Measurements from ENCODE around the gene ACSL5. TPM values are rescaled to one million over a fixed set of nuclear protein-coding genes. Genes with fewer than 3 reads are reported as not detected.
"Not testable (repeated sequence)": the region's sequence is repeated elsewhere in the genome, so short reads cannot be mapped to it uniquely, and the experiment has no call there.

The ACSL5 gene
- total RNA-seq, 1 donor from 2014 or later, result not detected

DNA sequence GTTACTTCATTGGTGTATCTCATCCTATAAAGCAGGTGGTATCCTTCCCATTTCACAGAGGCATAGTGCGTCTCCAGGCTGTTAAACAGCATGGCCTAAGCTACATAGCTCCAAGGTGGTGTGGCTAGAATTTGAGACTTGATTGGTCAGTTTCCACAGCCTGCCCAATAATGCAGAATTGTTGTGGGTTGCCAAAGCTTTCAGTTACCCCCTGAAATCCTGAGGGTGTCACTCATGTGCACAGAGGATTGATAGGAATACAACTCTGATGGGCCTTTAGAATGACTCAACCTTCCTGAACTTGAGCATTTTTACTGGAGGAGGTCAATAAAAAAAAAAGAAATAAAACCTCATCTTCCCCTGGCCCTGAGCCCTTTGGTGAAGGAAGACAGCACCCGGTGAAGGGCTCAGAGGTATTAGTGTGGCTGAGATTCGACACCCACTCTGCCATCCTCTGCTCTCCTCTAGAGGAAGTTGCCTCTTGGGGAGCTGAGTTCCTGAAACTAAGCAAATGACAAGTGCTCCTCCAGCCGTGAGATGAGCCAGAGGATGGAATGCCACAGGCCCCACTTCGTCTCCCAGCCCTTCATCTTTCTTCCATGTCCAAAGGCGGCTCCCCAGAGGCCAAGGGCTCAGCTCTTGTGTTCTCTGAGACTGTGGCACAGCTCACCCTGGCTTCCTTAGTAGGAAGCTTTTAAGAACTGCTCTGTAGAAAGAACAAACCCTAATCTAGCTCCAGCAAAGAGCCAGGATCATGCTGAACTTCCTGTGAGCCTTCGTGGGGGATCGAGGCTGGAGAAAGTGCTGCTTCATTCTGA is 1.0 kb downstream of the ACSL5 start:
- Mint-ChIP-seq H3K4me1 (no peaks in the 10 kb centered on the region), H3K27ac (no peak overlapping the region), H3K4me3 (no peak overlapping the region), H3K9me3 (peaks cover 4% of the 10 kb centered on the region), H3K36me3 (no peaks in the 10 kb centered on the region), H3K27me3 (ENCODE audit: low read depth) (peaks cover 2% of the 10 kb centered on the region)
- TF ChIP-seq, protein P1, sequence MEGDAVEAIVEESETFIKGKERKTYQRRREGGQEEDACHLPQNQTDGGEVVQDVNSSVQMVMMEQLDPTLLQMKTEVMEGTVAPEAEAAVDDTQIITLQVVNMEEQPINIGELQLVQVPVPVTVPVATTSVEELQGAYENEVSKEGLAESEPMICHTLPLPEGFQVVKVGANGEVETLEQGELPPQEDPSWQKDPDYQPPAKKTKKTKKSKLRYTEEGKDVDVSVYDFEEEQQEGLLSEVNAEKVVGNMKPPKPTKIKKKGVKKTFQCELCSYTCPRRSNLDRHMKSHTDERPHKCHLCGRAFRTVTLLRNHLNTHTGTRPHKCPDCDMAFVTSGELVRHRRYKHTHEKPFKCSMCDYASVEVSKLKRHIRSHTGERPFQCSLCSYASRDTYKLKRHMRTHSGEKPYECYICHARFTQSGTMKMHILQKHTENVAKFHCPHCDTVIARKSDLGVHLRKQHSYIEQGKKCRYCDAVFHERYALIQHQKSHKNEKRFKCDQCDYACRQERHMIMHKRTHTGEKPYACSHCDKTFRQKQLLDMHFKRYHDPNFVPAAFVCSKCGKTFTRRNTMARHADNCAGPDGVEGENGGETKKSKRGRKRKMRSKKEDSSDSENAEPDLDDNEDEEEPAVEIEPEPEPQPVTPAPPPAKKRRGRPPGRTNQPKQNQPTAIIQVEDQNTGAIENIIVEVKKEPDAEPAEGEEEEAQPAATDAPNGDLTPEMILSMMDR (IDR thresholded peaks at IDR 0.05; ENCODE audit: unreplicated experiment), result no peak
- no peak for DNase-seq (ENCODE audit: low spot score in 2 of 2, unreplicated experiment in 2 of 2)

DNA sequence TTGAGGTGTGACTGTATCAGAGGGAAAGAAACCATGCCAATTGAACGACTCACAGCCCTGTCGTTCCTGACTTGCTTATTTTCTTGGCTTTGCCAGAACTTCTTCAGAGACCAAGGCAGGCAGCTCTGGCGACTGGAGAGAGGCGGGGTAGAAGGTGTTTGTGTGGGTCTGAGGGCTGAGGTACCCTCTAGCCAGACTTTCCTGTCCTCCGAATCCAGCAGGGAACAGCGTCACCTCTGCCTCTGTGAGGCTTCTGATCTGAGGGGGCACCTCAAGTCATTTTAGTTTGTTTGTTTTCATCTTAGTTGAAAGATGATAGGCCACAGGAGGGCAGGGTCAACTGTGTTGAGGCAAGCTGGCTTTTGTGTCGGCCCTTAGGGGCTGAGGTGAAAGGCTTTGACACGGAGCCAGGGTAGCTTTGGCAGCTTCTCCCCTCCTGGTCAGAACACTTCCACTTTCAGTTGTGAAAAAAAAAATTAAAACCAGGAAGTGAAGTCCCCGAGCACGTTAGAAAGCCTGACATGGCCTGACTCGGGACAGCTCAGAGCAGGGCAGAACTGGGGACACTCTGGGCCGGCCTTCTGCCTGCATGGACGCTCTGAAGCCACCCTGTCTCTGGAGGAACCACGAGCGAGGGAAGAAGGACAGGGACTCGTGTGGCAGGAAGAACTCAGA is 1.9 kb downstream of the ACSL5 start:
- no peak overlapping the region for H3K27ac Mint-ChIP-seq

DNA sequence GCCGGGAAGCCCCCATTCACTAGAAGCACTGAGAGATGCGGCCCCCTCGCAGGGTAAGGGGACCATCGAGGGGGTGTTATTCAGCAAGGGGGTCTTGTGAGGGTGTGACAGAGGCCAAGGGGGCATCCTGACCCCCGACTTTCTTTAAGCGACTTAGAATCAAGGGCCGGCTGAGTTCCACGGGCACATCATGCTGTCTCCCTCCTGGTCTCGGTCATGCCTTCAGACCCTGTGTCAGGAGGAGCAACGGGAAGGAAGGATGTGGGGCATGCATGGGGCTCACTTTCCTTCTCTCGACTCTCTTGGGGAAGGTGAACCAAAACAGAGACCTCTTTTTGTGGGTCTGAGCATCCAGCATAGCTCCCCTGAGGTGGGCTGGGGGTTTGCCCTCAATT is 2.5 kb downstream of the ACSL5 start:
- H3K27ac Mint-ChIP-seq, result no peak overlapping the region
- TF ChIP-seq, protein P1 (IDR thresholded peaks at IDR 0.05; ENCODE audit: unreplicated experiment), result no peak

More for the DNA sequence above, 1.9 kb downstream of the ACSL5 start:
- no peak for DNase-seq (ENCODE audit: low spot score in 2 of 2, unreplicated experiment in 2 of 2)
- peaks cover 4% of the 10 kb centered on the region for H3K9me3 Mint-ChIP-seq
- no peaks in the 10 kb centered on the region for H3K36me3 Mint-ChIP-seq
- H3K27me3 Mint-ChIP-seq (ENCODE audit: low read depth), result peaks cover 2% of the 10 kb centered on the region
- H3K4me1 Mint-ChIP-seq, result no peaks in the 10 kb centered on the region
- H3K4me3 Mint-ChIP-seq, result no peak overlapping the region
- TF ChIP-seq, protein P1 (IDR thresholded peaks at IDR 0.05; ENCODE audit: unreplicated experiment), result no peak

DNA sequence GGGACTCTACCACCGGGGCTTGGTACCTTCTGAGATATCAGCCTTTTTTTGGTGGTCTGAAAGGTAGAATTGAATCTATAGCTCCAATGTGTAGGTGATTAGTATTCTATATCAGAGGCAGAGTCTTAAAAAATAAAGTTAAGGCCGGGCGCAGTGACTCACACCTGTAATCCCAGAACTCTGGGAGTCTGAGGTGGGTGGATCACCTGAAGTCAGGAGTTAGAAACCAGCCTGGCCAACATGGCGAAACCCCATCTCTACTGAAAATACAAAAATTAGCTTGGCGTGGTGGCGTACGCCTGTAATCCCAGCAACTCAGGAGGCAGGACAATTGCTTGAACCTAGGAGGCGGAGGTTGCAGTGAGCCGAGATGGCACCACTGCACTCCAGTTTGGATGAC is 3.2 kb downstream of the ACSL5 start:
- not testable (repeated sequence) for DNase-seq (ENCODE audit: low spot score in 2 of 2, unreplicated experiment in 2 of 2); H3K4me3 Mint-ChIP-seq; H3K27ac Mint-ChIP-seq; H3K27me3 Mint-ChIP-seq (ENCODE audit: low read depth); H3K36me3 Mint-ChIP-seq; H3K4me1 Mint-ChIP-seq; H3K9me3 Mint-ChIP-seq

More for the DNA sequence above, 2.5 kb downstream of the ACSL5 start:
- no peaks in the 10 kb centered on the region for H3K9me3 Mint-ChIP-seq
- no peaks in the 10 kb centered on the region for H3K36me3 Mint-ChIP-seq
- H3K4me3 Mint-ChIP-seq, result no peak overlapping the region
- no peaks in the 10 kb centered on the region for H3K4me1 Mint-ChIP-seq
- DNase-seq (ENCODE audit: low spot score in 2 of 2, unreplicated experiment in 2 of 2), result no peak
- no peaks in the 10 kb centered on the region for H3K27me3 Mint-ChIP-seq (ENCODE audit: low read depth)

DNA sequence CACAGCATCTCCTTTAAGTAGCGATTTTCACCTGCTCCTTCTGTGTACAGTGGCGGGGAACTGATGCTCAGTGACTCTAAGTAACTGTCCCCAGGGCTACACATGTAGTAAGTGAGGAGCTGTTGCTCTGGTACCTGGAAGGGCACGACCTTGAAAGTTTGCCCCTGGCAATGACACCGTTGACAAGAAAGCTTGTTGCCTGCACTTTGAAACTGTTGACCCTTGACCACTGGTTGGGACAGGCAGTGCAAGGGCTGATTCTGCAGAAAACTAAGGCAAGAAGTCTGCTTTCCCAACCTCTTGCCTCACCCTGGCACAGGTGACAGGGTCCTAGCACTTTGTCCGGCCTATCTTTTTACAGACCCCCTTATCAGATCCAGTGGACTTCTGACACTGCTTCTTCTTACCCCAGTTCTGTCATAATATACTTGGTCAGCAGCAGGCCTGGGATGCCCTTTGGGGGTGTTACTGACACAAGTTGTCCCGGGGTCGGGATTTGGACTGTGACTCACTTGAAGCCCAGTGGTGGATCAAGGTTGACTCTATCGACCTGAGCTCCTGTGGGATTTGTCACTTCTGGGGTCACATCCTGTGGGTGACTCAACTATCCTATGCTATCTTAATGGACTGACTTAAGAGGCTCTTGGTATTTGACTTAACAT is 5.8 kb downstream of the ACSL5 start:
- DNase-seq (ENCODE audit: low spot score in 2 of 2, unreplicated experiment in 2 of 2), result no peak
- Mint-ChIP-seq H3K27ac (no peak overlapping the region), H3K9me3 (no peaks in the 10 kb centered on the region), H3K4me1 (peaks cover 3% of the 10 kb centered on the region), H3K36me3 (no peaks in the 10 kb centered on the region), H3K27me3 (ENCODE audit: low read depth) (no peaks in the 10 kb centered on the region), H3K4me3 (no peak overlapping the region)
- TF ChIP-seq, protein P1 (IDR thresholded peaks at IDR 0.05; ENCODE audit: unreplicated experiment), result no peak

Data from mesothelial cell of epicardium (in vitro differentiated cells).